ENCODE results near the gene FAM107A. TPM values are rescaled to one million over a fixed set of nuclear protein-coding genes. Genes with fewer than 3 reads are reported as not detected.

Gene FAM107A
- total RNA-seq, 1 experiment from 2014 or later = not detected

- Histone ChIP-seq H3K4me1 (ENCODE audit: control insufficient read depth in 1 of 2, insufficient read depth in 2 of 2, low read length in 2 of 2) (no peaks in the 10 kb centered on the region), H3K4me2 (ENCODE audit: low read length) (no peak overlapping the region), H3K27ac (ENCODE audit: low read depth, low read length) (no peak overlapping the region), H3K27me3 (ENCODE audit: insufficient read depth, low read length) (no peaks in the 10 kb centered on the region), H3K9ac (ENCODE audit: low read length) (no peak overlapping the region), H4K20me1 (ENCODE audit: insufficient read depth) (no peaks in the 10 kb centered on the region), H3K36me3 (ENCODE audit: control insufficient read depth in 1 of 2, insufficient read depth in 2 of 2, low read length in 2 of 2) (no peaks in the 10 kb centered on the region), H3K9me2 (ENCODE audit: insufficient read depth) (no peaks in the 10 kb centered on the region), H2AFZ (ENCODE audit: low read depth, low read length, poor library complexity, severe bottlenecking) (no peak overlapping the region), H3K4me3 (replicated peaks in 1 of 2; ENCODE audit: low read depth in 1 of 2, low read length in 2 of 2) (no peak overlapping the region), H3K79me2 (ENCODE audit: insufficient read depth, low read length) (no peaks in the 10 kb centered on the region), H3K9me3 (ENCODE audit: control insufficient read depth in 1 of 2, insufficient read depth in 1 of 2, low read depth in 1 of 2, low read length in 2 of 2) (no peaks in the 10 kb centered on the region)
- BruUV-seq (replicated peaks) = no TSS peak
- TF ChIP-seq POLR2A (IDR thresholded peaks at IDR 0.05; ENCODE audit: borderline replicate concordance, extremely low read depth, insufficient read depth, insufficient read length) (no peak), TCF7L2 (IDR thresholded peaks at IDR 0.05; ENCODE audit: borderline replicate concordance, extremely low read depth, insufficient read depth, insufficient read length) (no peak), CBX3 (IDR thresholded peaks at IDR 0.05; ENCODE audit: low read depth) (no peak), EGR1 (IDR thresholded peaks at IDR 0.05; ENCODE audit: low read depth) (no peak), ATF3 (IDR thresholded peaks at IDR 0.05) (no peak), RAD21 (IDR thresholded peaks at IDR 0.05; ENCODE audit: low read depth) (no peak), YY1 (IDR thresholded peaks at IDR 0.05; ENCODE audit: extremely low read depth, insufficient replicate concordance, low read depth, low read length) (no peak), ZBTB33 (IDR thresholded peaks at IDR 0.05; ENCODE audit: extremely low read depth, insufficient replicate concordance, low read length) (no peak), SP1 (IDR thresholded peaks at IDR 0.05; ENCODE audit: low read depth) (no peak), MAX (IDR thresholded peaks at IDR 0.05) (no peak), JUND (IDR thresholded peaks at IDR 0.05) (no peak)
- CTCF ChIA-PET = no interaction called here
- POLR2A ChIA-PET = no interaction called here
- ATAC-seq (no peak), DNase-seq (ENCODE audit: low read depth, low spot score) (no peak)
- intact Hi-C loops (cut with micrococcal nuclease) = no loop called here
- RAD21 ChIA-PET (ENCODE audit: low non-redundant PET in 1 of 2, low total read pairs in 2 of 2, uncharacterized antibody in 2 of 2, unreplicated experiment in 2 of 2) = no interaction called here
Measured at GRCh38 chr3:58518291-58518789, 58.9 kb downstream of the FAM107A start.
